Mammary microvascular endothelial cell (primary cell): Measurements from ENCODE around the gene MAT2B. TPM values are rescaled to one million over a fixed set of nuclear protein-coding genes. Genes with fewer than 3 reads are reported as not detected.

Source experiments
- total RNA-seq: library from RNA; depleted of rRNA; stranded (reverse); fragments of >200 nt; gene quantifications from 2 replicates; pipeline ENCODE4 v1.2.3, GENCODE V29; 2015

The MAT2B gene
- 117 and 121 TPM in 2 replicates for total RNA-seq

DNA sequence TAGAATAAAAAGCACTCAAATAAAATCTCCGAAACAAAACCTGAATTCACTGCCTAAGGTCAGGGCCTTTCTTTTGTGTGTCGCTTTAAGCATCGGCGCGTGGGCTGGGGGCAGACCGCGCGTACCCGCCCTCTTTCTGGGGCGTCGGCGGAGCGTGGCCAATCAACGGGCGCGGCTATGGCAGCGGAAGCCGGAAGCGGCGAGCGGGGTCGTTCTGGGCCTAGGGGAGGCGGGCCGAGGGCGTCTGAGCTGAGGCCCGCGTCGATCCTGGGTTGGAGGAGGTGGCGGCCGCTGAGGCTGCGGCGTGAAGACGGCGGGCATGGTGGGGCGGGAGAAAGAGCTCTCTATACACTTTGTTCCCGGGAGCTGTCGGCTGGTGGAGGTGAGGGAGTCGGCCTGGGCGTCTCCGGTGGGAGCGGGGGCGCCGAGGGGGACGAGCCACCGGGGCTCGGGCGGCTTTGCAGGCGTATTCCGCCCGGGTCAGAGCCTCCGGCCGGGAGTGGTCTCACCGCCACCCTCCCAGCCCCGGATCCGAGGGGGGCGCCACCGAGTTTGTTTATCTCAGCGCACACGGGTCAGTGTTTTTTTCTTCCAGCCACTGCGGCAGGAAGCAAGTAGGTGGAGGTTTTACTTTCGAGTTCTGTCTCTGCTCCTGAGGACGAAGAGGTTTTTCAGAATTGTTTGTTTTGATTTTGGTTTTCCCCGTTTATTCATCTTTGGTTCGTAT is at the start of gene MAT2B:
Gene MAT2B, plus strand, starts transcription at position 252 of the 727 bp plus-strand sequence. Its CDS starts 68 bp downstream, at position 320.

DNA sequence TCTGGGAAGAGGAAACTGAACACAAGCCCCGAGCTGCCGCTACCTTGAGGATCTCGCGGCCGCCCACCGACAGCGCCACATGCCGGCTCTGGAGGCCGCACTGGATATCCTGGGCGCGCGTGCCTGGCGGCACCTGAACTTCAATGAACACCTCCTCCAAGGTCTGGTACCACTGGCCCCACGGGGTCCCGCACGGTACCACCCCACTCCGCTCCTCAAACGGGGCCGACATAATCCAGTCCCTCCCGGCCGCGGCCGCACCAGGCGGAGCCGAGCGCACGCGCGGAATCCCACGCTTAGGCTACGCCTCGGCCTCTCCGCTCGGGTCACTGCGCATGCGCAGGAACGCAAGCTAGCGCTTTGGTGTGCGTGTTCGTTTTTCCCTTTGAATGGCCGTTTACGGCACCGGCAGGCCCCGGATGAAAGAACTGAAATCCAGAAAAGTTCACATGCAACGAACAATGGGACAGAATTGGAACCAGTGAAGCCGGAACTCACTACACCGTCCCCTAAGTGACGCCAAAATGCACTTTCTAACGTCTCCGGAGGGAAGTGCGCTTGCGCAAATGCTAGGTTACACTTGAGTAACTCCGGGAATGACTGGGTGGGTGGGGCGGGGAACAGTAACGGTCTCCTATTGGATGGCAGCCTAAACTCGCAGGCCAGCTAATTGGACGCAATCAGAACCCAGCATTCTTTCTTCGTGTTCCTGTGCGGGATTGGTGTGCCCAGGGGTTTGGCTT is 45.4 kb upstream of the MAT2B start, which contains the start of gene NUDCD2:
Gene NUDCD2, minus strand, starts transcription at position 284 of the 743 bp plus-strand sequence. Its CDS starts 52 bp downstream, at position 232.

DNA sequence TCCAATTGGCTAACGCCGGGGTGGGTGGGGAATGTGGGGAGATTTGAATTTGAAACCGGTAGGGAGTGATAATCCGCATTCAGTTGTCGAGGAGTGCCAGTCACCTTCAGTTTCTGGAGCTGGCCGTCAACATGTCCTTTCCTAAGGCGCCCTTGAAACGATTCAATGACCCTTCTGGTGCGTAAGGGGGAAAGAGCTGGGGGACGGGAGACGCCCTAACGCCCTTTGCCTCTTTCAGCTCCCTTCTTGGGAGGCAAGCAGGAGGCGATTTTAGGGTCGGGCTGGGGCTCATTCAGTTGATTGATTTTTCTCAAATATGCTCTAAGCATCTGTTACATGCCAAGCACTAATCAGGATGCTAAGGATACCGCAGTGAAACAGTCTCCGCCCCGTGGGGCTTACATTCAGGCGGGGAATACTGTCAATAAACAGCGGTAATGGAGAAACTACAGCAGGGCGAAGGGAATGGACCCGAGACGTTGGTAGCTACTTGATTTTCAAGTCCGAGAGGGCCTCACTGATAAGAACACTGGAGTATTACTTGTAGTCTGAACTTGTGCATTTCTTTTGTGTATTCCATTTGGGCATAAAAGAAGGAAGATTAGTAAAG is 44.8 kb upstream of the MAT2B start, which contains the start of gene HMMR:
Gene HMMR, plus strand, starts transcription at position 71 of the 610 bp plus-strand sequence. Its CDS starts 61 bp downstream, at position 132.

Other genes with a start within 250 kb of the MAT2B start
- gene CCNG1, start 68.0 kb upstream of the MAT2B start, total RNA-seq = 224 and 247 TPM in 2 replicates
- gene NUDCD2, start 45.5 kb upstream of the MAT2B start, total RNA-seq = 8.3 and 9.1 TPM in 2 replicates
- gene HMMR, start 45.0 kb upstream of the MAT2B start, total RNA-seq = 43.2 and 43.8 TPM in 2 replicates